ENCODE measurements around the gene IPO4. TPM values are rescaled to one million over a fixed set of nuclear protein-coding genes. Genes with fewer than 3 reads are reported as not detected.
A peak's percentile ranks its signal among the peaks of the same experiment; 100 is the strongest.

Gene IPO4
- total RNA-seq, 2 donors from 2014 or later: 12.1 to 15.7 TPM

DNA sequence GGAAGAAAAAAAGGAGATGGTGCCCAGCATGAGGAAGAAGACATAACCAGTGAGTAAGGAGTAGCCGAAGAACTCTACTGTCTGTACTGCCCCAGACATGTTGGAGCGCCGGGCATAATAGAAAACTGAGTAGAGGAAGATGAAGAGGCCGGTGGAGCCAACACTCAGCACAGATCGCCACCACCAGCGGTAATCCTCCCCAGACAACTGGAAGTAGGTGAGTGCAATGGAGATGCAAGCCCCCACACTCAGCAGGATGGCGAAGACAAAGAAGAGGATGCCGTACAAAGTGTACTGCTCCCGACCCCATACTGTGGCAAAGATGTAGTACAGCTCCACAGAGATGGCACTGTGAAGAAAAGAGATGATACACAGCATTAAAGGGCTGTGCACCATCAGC is 844 bp upstream of the IPO4 start:
- H3K4me3 ChIP-seq: no peak overlapping the region
- peaks cover 0 to 26% of the 10 kb centered on the region in 2 donors for H3K4me1 ChIP-seq
- DNase-seq (ENCODE audit: low spot score): no peak
- no peaks in the 10 kb centered on the region for H3K27me3 ChIP-seq
- no peaks in the 10 kb centered on the region for H3K9me3 ChIP-seq
- H3K27ac ChIP-seq: no peak overlapping the region
- TF ChIP-seq, protein P1, sequence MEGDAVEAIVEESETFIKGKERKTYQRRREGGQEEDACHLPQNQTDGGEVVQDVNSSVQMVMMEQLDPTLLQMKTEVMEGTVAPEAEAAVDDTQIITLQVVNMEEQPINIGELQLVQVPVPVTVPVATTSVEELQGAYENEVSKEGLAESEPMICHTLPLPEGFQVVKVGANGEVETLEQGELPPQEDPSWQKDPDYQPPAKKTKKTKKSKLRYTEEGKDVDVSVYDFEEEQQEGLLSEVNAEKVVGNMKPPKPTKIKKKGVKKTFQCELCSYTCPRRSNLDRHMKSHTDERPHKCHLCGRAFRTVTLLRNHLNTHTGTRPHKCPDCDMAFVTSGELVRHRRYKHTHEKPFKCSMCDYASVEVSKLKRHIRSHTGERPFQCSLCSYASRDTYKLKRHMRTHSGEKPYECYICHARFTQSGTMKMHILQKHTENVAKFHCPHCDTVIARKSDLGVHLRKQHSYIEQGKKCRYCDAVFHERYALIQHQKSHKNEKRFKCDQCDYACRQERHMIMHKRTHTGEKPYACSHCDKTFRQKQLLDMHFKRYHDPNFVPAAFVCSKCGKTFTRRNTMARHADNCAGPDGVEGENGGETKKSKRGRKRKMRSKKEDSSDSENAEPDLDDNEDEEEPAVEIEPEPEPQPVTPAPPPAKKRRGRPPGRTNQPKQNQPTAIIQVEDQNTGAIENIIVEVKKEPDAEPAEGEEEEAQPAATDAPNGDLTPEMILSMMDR (IDR thresholded peaks at IDR 0.05): no peak
- peaks cover 19% of the 10 kb centered on the region for H3K36me3 ChIP-seq

DNA sequence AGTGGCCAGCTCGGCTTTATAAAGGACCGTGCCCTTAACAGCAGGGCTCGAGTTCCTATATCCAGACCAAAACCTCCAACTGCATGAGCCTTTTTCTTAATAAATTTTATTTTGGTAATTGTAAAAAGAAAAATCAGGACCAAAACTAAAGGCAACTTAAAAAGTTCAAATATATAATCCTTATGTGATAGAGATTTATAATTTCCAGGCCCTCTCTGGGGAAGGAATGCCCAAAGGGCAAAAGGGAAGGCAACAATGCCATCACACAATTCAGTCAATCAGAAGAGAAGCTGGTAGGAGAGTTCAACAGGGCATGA is 401 bp upstream of the IPO4 start:
- H3K27me3 ChIP-seq: no peaks in the 10 kb centered on the region
- TF ChIP-seq, protein P1 (IDR thresholded peaks at IDR 0.05): no peak
- peaks cover 23% of the 10 kb centered on the region for H3K36me3 ChIP-seq
- peaks cover 0 to 21% of the 10 kb centered on the region in 2 donors for H3K4me1 ChIP-seq
- H3K4me3 ChIP-seq: peak overlapping the region in 1 of 2 donors; percentile 78
- no peaks in the 10 kb centered on the region for H3K9me3 ChIP-seq
- no peak for DNase-seq (ENCODE audit: low spot score)
- peak overlapping the region; percentile 16 to 31 for H3K27ac ChIP-seq

DNA sequence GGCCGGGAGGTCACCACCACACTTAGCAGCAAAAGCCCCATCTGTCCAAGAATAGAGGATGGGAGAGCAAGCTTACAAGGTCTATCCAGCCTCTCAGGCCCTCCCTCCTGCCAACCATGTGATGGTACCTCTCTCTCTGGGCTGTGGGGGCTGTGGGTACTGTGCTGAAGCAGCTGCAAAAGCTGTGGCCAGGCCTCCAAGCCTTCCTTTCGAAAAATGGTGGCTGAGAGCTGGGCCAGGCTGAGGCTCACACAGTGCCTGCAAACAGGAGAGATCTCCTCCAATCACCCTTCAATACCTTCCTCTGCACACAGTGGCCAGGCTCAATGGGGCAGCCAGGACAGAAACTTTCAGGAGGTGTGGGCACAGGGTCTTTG is 1.1 kb downstream of the IPO4 start:
- no peaks in the 10 kb centered on the region for H3K9me3 ChIP-seq
- H3K4me1 ChIP-seq: peaks cover 0 to 19% of the 10 kb centered on the region in 2 donors
- no peak for DNase-seq (ENCODE audit: low spot score)
- peak overlapping the region in 1 of 2 donors; percentile 78 for H3K4me3 ChIP-seq
- peak overlapping the region in 1 of 2 donors; percentile 64 for H3K27ac ChIP-seq
- no peaks in the 10 kb centered on the region for H3K27me3 ChIP-seq
- peaks cover 33% of the 10 kb centered on the region for H3K36me3 ChIP-seq
- TF ChIP-seq, protein P1 (IDR thresholded peaks at IDR 0.05): no peak

DNA sequence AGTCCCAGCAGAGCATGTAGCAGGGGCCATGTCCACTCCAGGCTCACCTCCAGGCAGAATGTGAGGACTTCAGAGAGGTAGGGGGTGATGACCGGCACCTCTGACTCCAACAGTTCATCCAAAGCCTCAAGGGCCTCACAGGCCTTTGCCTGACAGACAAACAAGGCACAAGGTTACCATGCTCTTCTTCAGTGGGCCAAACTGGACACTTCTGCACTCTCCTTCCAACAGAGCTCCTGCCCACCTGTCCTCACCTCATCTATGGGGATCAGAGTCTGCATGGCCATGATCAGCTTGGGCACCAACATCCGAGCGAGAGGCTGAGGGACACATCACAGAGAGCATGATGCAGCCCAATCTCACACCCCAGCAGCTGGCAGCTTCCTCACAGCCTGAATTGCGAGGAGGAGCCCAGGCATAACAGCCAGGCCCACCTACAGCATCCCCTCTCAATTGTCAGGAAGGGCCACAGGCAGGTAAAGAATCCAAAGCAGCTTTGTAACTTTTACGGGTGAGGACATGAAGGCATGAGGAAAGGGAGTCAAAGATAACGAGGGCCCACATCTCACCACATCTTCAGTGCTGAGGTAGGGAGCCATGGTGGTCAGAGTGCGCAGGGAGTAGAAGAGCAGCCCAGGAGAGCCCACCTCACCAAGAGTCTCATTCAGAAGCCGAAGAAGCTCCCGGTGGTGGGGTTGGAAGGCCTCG is 1.6 kb downstream of the IPO4 start:
- DNase-seq (ENCODE audit: low spot score): no peak
- H3K9me3 ChIP-seq: no peaks in the 10 kb centered on the region
- peaks cover 0 to 19% of the 10 kb centered on the region in 2 donors for H3K4me1 ChIP-seq
- H3K36me3 ChIP-seq: peaks cover 33% of the 10 kb centered on the region
- no peak overlapping the region for H3K4me3 ChIP-seq
- TF ChIP-seq, protein P1 (IDR thresholded peaks at IDR 0.05): no peak
- no peaks in the 10 kb centered on the region for H3K27me3 ChIP-seq
- H3K27ac ChIP-seq: no peak overlapping the region

DNA sequence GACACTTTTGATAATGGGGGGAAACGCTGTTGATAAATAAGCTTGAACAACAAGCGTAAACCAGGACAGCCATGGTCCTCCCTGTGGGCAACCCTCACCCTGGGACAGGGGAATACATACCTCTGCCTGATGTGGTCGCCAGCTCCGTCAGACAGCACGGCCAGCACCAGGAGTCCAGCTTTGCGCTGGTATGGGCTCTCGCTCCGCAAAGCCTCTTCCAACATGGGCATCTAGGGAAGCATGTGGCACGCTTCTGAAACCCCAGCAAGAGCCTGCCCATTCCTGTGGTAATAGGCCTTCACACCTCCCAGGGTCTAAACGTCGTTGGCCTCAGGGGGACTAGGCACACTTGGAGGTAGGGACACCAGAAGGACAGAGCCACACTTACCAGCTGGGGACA is 2.9 kb downstream of the IPO4 start:
- H3K27me3 ChIP-seq: no peaks in the 10 kb centered on the region
- no peak overlapping the region for H3K4me3 ChIP-seq
- no peak overlapping the region for H3K27ac ChIP-seq
- peaks cover 0 to 19% of the 10 kb centered on the region in 2 donors for H3K4me1 ChIP-seq
- no peaks in the 10 kb centered on the region for H3K9me3 ChIP-seq
- TF ChIP-seq, protein P1 (IDR thresholded peaks at IDR 0.05): no peak
- no peak for DNase-seq (ENCODE audit: low spot score)
- peaks cover 39% of the 10 kb centered on the region for H3K36me3 ChIP-seq

DNA sequence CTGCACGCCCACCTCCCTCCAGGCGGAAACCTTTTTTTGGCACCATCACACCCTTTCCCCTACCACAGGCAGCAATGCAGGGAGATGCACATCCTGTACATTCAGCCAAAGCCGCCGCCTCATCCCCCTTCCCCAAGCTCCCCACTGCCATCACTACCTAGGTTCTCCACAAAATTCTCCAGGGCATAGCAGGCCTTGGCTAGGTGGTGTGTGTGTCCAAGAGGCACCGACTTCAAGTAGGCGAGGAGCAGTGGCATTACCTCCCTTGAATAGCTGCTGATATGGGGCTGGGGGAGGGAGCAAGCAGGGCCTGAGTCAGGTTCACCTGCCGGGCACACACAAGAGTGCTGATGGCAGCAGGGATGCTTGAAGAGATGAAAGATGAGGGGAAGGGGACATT is 3.6 kb downstream of the IPO4 start:
- peaks cover 0 to 20% of the 10 kb centered on the region in 2 donors for H3K4me1 ChIP-seq
- DNase-seq (ENCODE audit: low spot score): no peak
- TF ChIP-seq, protein P1 (IDR thresholded peaks at IDR 0.05): no peak

More for the DNA sequence above, 3.6 kb downstream of the IPO4 start:
- Histone ChIP-seq H3K27ac (no peak overlapping the region), H3K36me3 (peaks cover 39% of the 10 kb centered on the region), H3K27me3 (no peaks in the 10 kb centered on the region), H3K9me3 (no peaks in the 10 kb centered on the region), H3K4me3 (no peak overlapping the region)

All from right atrium auricular region (tissue), 2 donors.